A204.1 (cell line): ENCODE measurements around the gene HEATR5B.
"Not testable (repeated sequence)": the region's sequence is repeated elsewhere in the genome, so short reads cannot be mapped to it uniquely, and the experiment has no call there.

ENCODE experiments used
- FAIRE-seq: peaks from 2 replicates; lab custom pipeline; 2012; peaks lifted over from hg19 to GRCh38; lab: Jason Lieb, UNC

HEATR5B gene

DNA sequence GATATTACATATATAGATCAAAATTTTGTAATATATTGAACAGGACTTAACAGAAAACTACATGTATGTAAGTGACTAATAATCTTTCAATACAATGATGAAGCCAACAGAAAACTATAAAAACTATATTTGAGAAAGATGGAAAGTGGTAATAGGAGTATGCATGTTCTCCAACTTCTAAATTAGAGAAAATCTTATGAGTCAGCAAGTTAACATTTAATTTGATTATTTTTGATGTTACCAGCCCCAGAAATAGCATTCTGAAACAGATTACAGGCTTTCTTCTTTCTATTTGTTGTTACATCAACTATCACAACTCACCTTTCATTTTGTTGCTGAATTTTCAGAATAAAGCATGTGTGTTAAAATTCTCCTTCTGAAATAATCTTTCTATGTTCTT is 147.6 kb downstream of the HEATR5B start:
- FAIRE-seq: not testable (repeated sequence)

DNA sequence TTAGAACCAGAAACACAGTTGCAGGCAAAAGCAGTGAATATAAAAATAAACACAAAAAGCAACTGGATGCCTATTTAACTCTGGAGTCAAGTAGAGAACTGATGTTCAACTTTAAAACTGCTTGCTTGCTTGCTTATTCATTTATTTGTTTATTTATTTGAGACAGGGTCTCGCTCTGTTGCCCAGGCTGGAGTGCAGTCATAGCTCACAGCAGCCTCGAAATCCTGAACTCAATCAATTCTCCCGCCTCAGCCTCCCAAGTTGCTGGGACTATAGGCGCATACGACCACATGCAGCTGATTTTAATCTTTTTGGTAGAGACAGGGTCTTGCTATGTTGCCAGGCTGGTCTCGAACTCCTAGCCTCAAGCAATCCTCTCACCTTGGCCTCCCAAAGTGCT is 152.5 kb downstream of the HEATR5B start:
- not testable (repeated sequence) for FAIRE-seq
